ENCODE measurements around the gene CEBPE.

The CEBPE gene

DNA sequence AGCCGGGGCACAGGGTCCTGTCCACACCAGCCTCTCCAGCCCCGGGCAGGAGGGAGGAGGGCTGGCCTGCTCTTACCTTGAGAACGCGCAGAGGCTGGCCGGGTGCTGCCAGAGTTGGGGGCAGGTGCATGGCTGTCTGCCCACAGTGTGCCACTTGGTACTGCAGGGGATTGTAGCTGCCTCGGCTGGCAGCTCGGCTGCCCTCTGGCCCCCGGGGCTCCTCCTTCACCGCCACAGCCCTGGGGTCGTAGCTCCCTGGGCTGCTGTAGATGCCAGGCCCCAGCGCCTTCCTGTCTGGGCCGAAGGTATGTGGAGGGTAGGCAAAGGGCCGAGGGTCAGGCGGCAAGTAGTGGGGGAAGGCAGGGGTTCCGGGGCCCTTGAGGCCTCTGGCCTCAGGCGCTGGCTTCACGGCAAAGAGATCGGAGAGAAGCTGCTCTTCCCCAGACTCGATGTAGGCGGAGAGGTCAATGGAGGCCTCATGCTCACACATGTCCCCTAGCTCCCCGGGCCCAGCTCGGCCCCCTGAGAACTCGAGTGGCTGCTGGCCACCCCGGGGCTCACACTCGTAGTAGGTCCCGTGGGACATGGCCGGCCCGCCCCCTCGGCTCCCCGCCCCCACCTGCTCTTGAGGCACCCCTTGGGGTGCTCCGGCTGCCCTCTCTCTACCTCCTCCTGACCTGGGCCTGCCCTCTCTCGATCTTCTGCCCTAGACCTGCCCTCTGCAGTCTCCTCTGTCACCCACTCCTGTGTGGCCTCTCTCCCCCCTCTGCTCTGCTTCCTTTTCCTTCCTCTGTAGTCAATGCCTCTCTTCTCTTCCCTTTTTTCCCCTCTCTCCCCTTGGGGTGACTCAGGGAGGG is at the start of gene CEBPE:
CEBPE (minus strand) TSS at position 750 of the 857 bp plus-strand sequence; CDS start at position 586, 164 bp downstream.
- DNase-seq: peak; percentile 65 to 79 (median 71)

DNA sequence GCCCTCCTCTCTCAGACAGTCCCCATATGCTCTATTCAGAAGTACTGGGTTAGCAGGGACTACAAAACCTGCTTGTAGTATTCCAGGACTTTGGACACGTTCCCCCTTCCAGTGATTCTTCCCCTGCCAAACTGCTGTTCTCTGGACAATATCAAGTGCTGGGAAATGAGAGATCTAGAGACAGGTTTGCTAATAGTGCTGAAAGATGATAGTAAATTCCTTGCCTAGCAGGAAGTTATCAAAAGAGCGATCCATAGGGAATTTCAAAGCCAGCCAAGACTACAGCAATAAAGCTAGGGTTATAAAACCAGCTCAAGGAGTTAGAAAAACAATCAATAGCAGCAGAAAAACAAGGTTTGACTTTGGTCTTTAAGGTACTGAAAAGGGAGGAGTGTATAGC is 49.2 kb upstream of the CEBPE start:
- no peak for DNase-seq

DNA sequence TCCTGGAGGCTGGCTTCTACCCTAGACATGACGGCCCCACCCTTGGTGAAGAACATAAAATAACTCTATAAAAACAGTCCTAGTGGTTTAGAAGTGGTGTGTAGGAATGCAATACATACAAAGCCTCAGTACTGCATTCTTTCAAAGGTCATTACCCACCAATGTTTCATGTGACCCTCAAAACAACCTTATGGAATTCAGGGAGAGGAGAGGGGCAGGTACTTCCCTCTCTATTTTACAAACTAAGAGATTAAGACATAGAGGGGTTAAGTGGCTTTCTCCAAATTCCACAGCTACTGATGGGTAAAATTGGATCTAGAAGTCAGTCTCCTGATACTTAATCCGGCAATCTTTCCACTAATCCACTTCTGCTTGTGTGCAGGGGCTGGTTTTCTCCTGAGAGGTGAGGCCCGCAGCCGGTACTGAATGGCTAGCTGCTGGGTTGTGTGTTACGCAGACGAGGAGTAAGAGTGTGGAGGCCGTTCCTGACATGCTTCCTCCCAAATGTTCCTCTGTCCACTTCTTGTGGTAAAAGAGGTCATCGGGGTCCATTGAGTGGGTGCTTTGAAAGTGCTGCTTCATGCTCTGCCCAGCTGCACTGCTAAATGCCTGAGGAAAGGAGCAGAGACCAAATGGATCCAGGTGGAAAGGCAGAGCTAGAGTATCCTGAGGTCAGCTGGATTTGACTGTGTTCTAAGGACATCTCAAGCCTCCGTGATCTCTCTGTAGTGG is 48.2 kb upstream of the CEBPE start:
- peak in 2 of 3 donors; percentile 41 to 49 for DNase-seq

DNA sequence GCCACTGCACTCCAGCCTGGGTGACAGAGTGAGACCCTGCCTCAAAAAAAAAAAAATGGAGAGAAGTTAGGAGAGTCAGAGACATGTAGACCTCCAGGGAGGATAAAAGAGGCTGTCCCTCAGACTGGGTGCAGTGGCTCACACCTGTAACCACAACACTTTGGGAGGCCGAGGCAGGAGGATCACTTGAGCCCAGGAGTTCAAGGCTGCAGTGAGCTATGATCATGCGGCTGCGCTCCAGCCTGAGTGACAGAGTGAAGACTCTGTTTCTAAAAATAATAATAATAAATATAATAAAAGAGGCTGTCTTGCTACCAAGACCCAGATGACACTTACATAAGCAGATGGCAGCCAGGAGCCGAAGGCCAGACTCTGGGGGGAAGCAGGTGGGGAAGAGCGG is 45.9 kb upstream of the CEBPE start:
- no peak for DNase-seq

DNA sequence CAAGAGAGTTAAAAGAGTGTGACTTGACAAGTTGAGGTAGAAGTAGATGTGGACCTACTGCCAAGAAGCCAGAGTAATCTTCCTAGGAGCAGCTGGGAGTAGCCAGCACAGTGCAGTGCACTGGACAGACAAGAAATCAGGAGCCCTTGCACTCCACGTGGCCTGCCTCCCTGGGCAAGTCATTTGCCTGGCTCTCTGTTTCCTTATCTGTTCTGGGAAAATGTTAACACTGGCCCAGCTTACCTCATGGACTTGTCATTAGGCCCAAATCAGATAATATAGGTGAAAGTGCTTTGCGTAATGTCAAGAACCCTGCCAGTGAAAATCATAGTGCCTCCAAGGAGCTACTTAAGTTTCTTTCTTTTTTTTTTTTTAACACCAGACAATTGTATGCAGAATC is 45.2 kb upstream of the CEBPE start:
- DNase-seq: no peak

DNA sequence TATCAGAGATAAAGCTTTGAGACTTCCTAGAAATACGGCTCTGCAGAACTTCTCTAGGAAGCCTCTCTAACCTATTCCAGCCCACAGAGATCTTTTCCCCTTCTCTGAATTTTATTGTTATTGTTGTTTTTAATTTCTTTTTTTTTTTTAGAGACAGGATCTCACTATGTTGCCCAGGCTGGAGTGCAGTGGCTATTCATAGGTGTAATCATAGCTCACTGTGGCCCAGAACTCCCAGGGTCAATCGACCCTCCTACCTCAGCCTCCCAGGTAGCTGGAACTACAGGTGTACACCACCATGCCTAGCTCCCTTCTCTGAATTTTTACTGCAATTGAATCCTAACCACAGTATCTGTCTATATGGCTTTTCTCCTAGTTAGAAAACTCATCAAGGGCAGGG is 44.8 kb upstream of the CEBPE start:
- DNase-seq: no peak

DNA sequence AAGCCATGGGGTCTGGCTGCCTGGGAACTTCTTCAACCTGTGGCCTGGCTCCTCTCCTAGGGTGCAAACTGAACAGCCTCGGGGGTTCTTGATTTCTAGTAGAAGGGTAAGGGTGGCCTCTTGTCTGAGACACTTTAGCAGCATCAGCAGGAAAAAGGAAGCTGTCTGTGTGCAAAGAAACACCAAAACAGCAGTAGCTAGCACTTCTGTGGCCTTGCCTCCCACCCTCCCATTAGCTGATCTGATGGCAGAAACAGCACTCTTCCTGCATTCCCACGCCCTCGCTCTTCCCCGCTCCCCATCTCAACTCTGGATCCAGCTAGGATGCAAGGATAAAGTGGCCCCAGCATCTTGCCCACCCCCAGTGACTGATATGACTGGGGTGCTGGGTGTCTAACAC is 43.7 kb upstream of the CEBPE start:
- no peak for DNase-seq

DNA sequence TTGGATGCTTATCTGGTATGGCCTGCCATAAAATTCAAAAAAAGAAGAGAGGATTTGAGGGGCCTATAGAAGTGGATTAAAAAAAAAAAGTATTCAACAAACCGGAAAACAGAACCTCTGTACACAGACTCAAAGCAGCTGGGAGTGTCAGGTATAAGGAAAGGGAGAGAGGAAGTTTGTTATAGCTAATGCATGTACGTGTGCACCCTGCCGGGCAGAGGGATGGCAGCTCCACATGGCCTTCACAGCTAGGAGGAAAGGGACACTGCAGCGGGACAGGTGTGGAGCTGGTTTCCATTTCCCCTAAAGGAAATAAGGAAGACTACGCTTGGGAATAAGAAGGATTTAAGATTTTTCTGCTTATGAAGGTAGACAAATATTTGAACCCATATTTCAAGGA is 43.0 kb upstream of the CEBPE start:
- no peak for DNase-seq

DNA sequence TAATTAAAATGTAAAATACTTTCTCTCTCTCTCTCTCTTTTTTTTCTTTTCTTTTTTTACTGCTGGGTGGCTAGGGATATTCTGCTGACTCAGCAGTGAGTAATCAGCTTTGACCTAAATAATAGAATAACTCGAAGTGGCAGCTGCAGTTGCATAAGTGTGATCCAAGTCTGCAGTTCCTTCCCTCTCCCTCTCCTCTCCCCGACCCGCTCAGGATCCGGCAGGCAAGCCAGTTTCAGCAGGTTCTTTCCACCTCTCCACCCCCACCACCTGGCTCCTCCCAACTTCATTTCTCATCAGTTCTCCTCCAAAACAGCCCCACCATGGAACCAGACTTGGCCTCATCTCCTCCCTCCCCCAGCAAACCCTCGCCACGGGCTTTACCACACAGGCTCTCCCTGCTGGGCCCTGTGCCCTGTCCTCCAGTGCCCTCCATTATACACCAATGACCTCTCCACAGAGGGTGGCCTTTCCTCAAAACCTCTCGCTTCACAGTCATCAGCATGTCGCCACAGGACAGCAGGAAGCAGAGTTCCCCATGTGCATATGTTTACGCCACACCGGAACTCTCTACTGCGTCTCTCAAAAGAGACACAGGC is 42.0 kb upstream of the CEBPE start:
- peak; percentile 86 to 89 (median 89) for DNase-seq

DNA sequence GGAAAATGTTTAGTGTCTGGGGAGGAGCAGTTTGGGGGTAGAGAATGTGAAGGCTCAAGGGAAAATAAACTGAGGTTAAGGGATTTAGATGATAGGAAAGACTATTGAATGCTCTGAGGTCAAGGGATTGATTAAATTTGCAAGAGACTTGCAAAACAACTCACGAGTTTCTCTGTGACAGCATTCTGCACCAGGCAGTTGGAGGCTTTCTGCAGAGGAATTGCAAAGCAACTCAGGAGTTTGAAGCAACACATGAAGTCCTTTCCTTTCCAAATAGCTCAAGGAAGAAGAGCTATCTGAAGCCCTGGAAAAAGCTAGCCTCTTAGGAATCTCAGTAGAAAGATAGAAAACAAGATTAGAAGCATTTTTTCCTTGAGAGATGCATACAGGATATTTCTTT is 40.5 kb upstream of the CEBPE start:
- DNase-seq: no peak

DNA sequence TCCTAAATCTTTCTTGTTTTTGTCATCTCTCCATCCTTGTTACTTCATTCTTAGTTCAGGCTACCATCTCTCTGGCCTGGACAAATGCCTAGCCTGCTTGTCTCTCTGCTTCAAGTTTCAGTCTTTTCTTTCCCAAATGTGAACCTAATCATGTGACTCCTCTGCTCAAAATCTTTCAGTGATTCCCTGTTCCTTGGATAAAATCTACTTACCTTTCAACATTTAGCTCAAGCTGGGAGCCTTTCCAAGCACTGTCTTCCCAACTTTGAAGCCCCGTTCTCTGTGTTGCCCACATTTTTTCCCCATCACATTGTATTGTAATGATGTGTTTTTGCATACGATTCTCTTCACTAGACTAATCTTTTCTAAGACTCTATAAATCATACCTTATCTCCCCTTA is 39.7 kb upstream of the CEBPE start:
- DNase-seq: no peak

DNA sequence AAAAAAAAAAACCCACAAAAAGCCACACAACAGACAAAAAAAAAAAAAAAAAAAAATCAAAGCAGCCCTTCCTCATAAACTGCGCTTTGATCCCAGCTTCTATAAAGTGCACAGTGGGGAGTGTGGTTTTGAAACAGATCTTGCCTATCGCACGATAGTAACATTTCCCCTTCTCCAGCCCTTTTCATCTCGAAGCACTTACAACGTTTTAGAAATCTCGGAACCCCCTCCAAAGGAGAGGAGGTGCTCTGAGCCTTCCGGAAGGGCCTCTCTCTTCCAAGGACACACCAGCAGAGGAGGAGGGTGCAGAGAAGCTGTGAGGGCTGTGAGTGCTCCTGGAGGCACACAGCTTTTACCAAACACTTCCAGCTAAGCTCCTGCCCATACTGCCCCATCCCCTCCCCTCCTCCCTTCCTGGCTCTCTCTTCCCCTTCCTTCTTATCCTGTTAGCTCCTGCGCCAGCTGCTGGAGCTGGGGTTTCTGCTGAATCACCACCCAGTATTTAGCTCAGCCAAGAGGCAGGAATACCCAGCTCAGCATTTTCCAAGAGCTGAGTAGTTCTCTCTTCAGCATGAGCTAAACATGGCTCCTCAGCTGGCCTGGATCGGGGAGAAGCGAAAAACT is 36.0 kb upstream of the CEBPE start:
- DNase-seq: peak; percentile 82 to 87 (median 85)

DNA sequence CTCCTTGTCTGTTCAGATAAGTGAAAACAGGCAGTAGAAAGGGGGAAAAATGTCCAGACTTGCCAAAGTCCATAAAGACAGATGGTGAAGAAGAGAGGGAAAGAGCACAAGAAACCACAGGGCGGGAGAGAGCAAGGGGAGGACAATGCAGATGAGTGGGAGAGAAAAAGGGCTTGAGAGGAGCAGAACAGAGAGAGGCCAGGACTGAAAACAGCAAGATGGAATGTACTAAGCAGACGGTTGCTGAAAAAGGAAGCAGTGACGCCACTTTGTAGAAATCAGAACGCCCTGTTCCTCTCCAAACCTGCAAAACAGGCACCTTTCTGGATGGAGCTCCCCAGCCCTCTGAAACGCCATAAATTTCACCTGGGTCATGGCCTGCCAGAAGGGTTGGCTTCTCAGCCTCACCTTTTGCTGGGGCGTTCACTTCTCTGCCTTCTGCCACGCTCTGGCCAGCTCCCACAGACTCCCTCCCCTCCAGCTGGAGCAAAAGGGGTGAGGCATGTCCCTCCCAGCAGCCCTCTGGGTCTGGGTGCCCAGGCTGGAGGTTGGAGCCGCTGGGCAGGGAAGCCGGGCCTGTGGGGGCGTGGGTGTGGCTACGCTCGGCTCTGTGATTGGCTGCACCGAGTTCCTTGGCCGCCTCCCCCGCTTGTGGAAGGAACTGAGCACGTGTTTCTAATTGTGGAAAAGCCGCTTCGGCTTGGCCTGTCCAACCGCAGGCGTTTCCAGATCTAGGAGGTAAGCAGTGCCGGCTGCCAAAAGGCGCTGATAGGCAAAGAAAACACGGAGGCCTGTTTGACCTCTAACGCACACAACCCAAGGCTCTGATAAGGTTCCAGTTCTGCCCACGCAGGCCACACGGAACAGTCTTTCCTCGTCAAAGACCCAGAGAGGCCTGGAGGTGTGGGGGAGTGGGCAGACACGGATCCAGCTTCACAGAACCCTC is 35.1 kb upstream of the CEBPE start:
- peak; percentile 57 to 71 (median 59) for DNase-seq

DNA sequence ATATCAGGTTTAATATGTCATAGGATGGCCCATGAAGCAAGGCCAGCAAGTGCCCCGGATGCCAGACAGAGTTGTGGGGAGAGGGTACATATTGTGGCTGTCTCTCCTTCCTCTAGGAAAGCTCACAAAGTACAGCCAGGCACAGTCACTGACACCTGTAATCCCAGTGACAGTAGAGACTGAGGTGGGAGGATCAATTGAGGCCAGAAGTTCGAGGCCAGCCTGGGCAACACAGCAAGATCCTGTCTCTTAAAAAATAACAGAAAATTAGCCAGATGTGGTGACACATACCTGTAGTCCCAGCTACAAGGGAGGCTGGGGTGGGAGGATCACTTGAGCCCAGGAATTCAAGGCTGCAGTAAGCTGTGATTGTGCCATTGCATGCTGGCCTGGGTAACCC is 32.3 kb upstream of the CEBPE start:
- no peak for DNase-seq

DNA sequence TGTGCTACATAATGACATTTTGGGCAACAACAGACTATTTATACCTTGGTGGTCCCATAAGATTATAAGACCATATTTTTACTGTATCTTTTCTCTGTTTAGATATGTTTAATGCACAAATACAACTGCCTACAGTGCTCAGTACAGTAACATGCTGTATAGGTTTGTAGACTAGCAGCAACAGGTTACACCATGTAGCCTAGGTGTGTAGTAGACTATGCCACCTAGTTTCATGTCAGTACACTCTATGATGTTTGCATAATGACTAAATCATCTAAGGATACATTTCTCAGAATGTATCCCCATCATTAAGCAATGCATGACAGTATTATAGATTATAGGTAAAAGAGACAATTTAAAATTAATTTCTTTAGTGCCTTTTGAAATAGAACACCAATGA is 30.7 kb upstream of the CEBPE start:
- no peak for DNase-seq

DNA sequence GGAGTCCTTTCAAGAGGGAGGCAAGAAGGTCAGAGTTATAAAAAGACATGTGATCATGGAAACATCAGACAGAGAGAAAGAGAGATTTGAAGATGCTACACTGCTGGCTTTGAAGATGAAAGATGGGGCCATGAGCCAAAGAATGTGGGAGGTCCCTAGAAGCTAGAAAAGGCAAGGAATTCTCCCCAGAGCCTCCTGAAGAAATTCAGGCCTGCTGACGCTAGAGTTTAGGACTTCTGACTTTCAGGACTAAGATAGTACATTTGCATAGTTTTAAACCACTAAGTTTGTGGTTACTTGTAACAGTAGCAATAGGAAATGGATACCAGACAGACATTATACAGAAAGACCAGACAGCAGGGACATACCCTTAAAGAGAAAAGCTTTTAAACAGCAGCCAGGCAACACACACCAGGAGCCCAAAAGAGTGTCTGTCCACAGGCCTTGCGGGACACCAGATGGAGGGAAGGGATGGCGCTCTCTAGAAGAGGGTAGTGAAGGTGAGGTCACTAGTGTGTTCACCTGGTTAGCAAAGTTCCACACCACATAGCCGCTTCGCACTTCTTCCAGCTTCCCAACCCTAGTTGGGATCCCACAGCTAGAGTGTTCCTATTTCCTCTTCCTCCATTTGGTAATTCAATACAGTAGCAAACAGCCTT is 29.7 kb upstream of the CEBPE start:
- no peak for DNase-seq

DNA sequence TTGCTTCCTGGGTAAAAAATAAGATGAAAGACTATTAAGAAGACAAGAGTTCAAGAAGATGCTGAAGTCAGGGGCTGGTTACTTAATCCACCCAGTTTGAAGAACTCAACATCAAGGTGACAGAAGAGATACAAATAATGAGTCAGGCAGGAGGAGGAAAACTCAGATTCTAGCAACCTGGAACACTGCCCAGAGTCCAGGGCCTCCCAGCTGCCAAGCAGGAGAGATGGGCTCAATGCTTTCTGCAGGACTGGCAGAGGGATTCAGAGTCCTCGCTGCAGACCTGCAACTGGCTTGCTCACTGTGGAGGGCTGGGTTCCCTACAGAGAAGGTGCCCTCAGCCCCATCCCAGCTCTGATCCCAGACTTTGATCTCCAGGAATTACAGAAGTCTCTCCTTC is 28.6 kb upstream of the CEBPE start:
- no peak for DNase-seq

DNA sequence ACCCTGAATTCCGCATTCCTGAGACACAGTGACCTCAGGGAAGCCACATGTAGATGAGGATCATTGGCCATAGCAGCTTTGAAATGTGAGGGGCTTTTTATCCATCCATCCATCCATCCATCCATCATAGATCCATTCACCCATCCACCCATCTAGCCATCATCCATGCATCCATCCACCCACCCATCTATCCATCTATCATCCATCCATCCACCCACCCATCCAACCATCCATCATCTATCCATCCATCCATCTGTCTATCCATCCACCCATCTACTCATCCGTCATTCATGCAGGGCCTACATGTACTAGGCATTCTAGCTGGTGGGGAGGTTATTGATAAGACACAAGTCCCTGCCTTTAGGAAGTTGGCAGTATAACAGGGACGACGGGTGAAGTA is 27.9 kb upstream of the CEBPE start:
- DNase-seq: no peak

DNA sequence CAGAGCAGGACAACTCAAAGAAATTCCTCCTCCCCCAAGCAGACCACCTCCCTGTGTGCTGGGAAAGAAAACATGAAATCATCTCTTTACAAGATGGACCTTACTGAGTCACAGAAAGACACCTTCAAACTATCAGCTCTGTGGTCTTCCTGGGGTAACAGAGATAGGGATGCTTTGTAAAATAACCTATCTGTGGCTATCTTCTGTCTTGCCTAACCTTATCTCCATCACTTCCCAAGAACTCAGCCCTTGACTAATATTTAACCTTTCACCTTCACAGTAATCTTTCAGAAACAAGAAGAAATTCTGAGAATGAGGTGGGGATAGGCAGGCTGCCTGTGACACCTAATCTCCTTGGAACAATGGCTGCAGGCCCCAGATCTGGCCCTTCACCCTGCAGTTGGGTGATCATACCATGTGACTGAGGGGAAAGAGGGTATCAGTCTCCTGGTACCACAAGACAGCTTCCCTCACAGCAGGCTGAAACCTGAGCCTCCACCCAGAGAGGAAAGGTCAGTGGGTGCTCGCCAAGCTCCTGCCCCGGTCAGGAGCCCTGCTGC is 27.4 kb upstream of the CEBPE start:
- DNase-seq: no peak

DNA sequence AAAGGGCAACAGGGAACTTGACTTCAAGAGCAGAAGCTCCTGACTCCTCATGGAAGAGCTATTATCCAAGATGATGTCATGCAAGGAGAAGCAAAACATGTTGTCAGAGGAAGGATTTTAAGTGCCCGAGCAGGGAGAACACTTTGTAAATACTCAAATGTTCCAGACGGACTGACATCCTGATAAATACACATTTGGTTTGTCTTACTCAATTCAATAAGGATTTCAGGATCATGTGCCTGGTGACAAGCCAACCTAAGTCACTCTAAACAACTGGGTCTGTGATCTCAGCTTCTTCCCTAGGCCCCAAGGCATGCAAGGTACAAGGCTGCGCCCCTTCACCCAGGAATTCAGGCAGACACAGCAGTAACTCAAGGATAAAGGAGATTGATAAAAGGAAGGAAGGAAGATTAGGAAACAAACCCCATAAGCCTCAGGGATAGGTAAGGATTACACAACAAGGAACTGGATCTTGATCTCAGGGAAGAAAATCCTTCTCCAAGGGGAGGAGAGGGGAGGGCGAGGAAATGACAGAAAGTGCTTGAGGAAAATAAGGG is 26.8 kb upstream of the CEBPE start:
- DNase-seq: no peak

DNA sequence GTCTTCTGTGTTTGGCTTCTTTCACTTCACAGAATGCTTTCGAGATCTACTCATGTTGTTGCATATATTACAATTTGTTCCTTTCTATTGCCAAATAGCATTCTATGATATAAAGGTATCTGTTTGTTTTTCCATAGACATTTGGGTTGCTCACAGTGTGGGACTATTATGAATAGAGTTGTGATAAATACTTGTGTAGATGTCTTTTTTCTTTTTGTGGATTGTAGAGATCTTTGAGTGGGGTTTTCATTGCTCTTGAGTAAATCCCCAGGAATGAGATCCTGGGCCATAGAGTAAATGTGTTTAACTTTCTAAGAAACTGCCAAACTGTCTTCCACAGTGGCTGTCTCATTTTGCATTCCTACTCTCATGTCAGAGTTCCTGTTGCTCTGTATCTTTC is 24.9 kb upstream of the CEBPE start:
- DNase-seq: no peak
